HG03378 (cell line): Measurements from ENCODE around the gene MPC1.
"Not testable (repeated sequence)": the region's sequence is repeated elsewhere in the genome, so short reads cannot be mapped to it uniquely, and the experiment has no call there.

ENCODE experiments used
- ATAC-seq: cut with Tn5 transposase; IDR thresholded peaks from one replicate; pipeline ENCODE4 v1.9.1; 2021; ENCODE audit warnings: mild to moderate bottlenecking, moderate library complexity; ENCODE audit not compliant: unreplicated experiment

Gene MPC1

GRCh38 chr6:166408936-166409755 is 26.4 kb upstream of the MPC1 start:
- no peak for ATAC-seq

GRCh38 chr6:166406197-166406596 is 23.5 kb upstream of the MPC1 start:
- no peak for ATAC-seq

DNA sequence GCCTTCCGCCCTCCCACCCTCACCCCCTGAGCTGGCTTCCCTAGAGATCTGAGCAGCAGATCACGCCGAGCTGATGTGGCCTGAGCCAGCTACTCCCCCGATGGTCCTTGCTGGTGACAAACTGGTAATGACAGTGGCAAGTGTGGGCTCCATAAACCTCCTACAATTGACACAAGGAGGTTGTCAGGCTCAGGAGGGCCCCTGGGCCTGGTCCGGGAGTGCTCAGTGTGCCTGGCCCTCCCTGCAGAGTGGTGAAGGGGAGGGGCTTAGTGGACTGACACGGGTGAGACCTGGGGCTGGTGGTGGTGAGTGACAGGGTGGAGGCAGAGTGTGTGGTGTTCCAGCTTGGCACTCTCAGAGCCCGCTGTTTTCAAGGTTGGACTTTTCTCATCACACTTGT is 22.6 kb upstream of the MPC1 start:
- ATAC-seq = no peak

- no peak for ATAC-seq
These were observed 20.0 kb upstream of the MPC1 start for GRCh38 chr6:166402582-166403277.

GRCh38 chr6:166400649-166401250 is 18.0 kb upstream of the MPC1 start:
- peak; percentile 86 for ATAC-seq

GRCh38 chr6:166400181-166400580 is 17.4 kb upstream of the MPC1 start:
- no peak for ATAC-seq

DNA sequence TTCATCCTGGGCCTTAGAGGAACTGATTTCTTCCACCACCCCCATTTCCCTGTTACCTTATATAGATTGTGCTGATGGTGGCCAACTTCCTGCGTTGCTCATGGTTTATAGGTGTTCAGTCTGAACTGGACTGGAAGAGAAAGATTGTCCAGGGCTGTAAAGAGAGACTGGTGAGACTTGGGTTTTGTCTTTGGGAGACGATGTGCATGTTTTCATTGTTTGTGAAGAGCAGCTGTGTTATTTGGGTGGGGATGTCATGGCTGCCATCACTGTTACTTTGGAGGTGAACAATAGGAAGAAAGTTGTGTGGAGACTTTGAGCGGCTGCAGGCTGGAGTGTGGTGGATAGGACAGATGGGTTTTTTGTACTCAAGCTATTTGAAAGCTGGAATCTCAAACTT is 15.6 kb upstream of the MPC1 start:
- no peak for ATAC-seq

- no peak for ATAC-seq
These were observed 15.1 kb upstream of the MPC1 start for GRCh38 chr6:166397849-166398248.

DNA sequence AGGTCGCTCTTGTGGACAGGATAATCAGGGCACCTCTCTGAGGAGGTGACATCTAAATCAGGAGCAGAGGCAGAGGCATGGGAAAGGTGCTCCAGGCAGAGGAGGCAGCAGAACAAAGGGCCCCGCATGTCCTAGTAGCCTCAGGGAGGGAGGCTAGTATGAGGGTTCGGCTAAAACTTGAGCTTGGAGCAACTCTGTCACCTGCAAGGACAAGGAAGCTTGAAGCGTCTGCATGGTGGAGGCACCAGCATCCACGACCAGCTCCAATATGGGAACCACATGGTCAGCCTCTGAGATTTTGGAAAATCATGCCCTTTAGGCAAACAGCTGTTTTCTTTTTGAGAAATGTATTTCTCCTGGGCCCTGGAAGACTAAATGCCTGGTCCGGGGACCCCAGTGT is 13.0 kb upstream of the MPC1 start:
- ATAC-seq = no peak

GRCh38 chr6:166395351-166395750 is 12.6 kb upstream of the MPC1 start:
- no peak for ATAC-seq

GRCh38 chr6:166394036-166394892 is 11.5 kb upstream of the MPC1 start:
- ATAC-seq = no peak

GRCh38 chr6:166393535-166393823 is 10.7 kb upstream of the MPC1 start:
- ATAC-seq = no peak

- not testable (repeated sequence) for ATAC-seq
These were observed 10.2 kb upstream of the MPC1 start for GRCh38 chr6:166392755-166393534.

DNA sequence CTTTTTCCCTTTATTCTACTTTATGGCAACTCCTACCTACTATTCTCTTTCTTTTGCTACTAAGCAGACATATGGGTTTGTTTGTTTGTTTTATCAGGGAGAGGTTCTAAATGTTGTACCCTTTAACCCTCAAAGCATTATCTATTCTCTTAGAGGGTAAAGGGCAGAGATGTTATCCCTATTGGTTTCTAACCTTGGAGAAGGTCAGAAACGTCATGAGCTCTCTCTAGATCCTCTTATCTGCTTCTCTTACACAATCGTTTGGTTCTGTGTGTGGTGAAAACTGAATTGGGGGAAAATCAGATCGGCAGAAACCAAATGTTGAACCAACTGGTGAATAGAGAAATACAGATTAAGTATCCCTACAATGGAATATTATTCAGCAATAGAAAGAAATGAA is 6.4 kb upstream of the MPC1 start:
- no peak for ATAC-seq

DNA sequence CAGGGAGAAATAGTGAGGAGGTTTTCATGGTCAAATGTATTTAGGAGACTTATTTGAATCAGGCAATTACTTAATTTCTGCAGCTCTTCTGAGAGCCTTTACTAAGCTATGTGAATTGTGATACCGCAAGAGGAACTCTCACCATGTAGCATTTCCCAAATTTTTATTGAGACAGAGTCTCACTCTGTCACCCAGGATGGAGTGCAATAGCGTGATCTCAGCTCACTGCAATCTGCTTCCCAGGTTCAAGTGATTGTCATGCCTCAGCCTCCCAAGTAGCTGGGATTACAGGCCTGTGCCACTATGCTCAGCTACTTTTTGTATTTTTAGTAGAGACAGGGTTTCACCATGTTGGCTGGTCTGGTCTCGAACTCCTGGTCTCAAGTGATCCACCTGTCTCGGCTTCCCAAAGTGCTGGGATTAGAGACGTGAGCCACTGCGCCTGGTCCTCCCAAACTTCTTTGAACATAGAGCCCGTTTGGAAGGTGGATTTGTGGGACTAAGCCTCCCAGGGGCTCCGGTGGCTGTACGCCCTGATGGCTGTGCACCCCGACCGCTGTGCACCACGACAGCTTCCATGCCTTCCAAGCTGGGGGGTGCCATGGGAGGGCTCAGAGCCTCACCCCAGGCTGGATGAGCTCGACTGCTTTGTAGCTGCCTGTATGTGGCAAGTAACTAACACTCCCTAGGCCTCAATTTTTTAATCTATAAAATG is 5.7 kb upstream of the MPC1 start:
- no peak for ATAC-seq

GRCh38 chr6:166387642-166388289 is 5.0 kb upstream of the MPC1 start:
- ATAC-seq = no peak

DNA sequence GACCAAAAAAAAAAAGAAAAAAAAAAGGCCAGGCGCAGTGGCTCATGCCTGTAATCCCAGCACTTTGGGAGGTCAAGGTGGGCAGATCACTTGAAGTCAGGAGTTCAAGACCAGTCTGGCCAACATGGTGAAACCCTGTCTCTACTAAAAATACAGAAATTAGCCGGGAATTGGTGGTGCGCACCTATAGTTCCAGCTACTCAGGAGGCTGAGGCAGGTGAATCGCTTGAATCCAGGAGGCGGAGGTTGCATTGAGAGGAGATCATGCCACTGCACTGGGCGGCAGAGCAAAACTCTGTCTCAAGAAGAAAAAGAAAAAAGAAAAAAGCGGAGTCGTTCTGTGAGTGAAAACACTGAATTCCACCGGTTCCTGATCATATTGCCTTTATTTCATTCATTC is 4.4 kb upstream of the MPC1 start:
- not testable (repeated sequence) for ATAC-seq

DNA sequence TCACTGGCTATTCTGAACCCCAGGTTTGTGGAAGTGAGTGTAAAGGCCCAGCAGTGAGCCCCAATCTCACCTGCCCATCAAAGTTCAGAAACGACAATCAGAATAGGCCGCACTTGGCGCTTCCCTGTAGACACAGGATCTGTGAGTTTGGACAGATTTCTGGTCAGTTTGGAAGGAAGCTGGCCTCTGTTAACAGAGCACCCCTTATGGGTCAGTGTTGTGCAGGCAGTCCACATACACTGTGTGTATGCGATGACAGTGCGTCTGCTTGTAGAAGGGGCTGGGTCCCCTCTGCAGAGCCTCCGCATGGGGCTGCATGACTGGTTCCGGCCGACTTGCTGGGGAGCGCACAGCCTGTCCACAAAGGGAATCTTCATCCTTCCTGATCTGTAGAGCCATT is 3.4 kb upstream of the MPC1 start:
- ATAC-seq = no peak

DNA sequence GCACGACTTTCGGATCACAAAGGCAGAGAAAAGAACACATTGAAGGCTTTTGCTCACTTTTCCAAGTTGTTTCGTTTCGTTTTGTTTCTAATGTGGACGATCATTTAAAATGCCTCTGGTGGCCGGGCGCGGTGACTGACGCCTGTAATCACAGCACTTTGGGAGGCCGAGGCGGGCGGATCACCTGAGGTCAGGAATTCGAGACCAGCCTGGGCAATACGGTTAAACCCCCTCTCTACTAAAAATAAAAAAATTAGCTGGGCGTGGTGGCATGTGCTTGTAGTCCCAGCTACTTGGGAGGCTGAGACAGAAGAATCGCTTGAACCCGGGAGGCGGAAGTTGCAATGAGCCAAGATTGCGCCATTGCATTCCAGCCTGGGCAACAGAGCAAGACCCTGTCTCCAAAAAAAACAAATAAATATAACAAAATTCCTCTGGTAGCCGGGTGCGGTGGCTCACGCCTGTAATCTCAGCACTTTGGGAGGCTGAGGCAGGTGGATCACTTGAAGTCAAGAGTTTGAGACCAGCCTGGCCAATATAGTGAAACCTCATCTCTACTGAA is 1.1 kb upstream of the MPC1 start:
- ATAC-seq = peak; percentile 5
